Measurements from ENCODE around the gene FAM110C.

DNA sequence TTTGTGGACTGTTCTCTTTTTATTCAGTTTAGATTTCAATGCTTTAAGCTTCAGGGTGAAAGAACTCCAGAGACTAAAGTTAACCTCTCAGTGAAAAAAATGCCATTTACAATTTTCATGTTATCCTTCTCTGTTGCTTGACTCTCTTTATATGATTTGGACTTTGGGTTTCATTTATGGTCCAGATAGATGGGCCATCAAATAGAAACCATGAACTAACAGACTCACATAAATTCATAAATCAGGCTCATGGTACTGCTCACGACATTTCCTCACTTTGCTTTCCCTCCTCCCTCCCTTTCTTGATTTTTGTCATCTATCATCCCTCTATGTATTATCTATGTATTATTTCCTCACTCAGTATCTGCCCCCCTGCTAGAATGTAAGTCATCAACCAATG is 10.0 kb downstream of the FAM110C start:
- TF ChIP-seq, protein P1, sequence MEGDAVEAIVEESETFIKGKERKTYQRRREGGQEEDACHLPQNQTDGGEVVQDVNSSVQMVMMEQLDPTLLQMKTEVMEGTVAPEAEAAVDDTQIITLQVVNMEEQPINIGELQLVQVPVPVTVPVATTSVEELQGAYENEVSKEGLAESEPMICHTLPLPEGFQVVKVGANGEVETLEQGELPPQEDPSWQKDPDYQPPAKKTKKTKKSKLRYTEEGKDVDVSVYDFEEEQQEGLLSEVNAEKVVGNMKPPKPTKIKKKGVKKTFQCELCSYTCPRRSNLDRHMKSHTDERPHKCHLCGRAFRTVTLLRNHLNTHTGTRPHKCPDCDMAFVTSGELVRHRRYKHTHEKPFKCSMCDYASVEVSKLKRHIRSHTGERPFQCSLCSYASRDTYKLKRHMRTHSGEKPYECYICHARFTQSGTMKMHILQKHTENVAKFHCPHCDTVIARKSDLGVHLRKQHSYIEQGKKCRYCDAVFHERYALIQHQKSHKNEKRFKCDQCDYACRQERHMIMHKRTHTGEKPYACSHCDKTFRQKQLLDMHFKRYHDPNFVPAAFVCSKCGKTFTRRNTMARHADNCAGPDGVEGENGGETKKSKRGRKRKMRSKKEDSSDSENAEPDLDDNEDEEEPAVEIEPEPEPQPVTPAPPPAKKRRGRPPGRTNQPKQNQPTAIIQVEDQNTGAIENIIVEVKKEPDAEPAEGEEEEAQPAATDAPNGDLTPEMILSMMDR (IDR thresholded peaks at IDR 0.05) = no peak
- TF ChIP-seq POLR2A (IDR thresholded peaks at IDR 0.05) = no peak

Measured in uterus (tissue), 2 donors.